Peyer's patch (tissue), 4 donors: ENCODE measurements around the gene RNF13. TPM values are rescaled to one million over a fixed set of nuclear protein-coding genes. Genes with fewer than 3 reads are reported as not detected.

Source experiments
- DNase-seq, 3 donors: peaks; one replicate each; pipeline ENCODE4 v3.0.0-alpha.2; 2017 to 2019
- H3K27ac ChIP-seq, 4 donors: fragments of 200-600 bp; sonication (generic); one replicate each; pipeline ENCODE4 v1.5.1; 2016 to 2019
- H3K27me3 ChIP-seq, 2 donors: fragments of 200-600 bp; sonication (generic); one replicate each; pipeline ENCODE4 v1.5.1; 2019
- H3K36me3 ChIP-seq, 3 donors: fragments of 200-600 bp; sonication (generic); one replicate each; pipeline ENCODE4 v1.5.1; 2016 to 2019
- H3K4me1 ChIP-seq, 4 donors: fragments of 200-600 bp; sonication (generic); one replicate each; pipeline ENCODE4 v1.5.1; 2016 to 2019
- H3K4me3 ChIP-seq, 4 donors: fragments of 200-600 bp; sonication (generic); 1 replicate in 3 of 4; 2 replicates in 1 of 4; pipeline ENCODE4 v1.5.1; 2016 to 2019; ENCODE audit warnings: mild to moderate bottlenecking in 1 of 4
- H3K9me3 ChIP-seq, 4 donors: fragments of 200-600 bp; sonication (generic); one replicate each; pipeline ENCODE4 v1.5.1; 2016 to 2019; ENCODE audit warnings: mild to moderate bottlenecking in 1 of 4
- POLR2A ChIP-seq, 2 donors: fragments of 450-650 bp; IDR thresholded peaks; one replicate each; pipeline ENCODE4 v1.5.1; 2017; ENCODE audit warnings: antibody characterized with exemption in 2 of 2, mild to moderate bottlenecking in 2 of 2, moderate library complexity in 2 of 2
- total RNA-seq, 4 donors: library from RNA; depleted of rRNA; stranded (reverse); fragments of >200 nt; gene quantifications; one replicate each; pipeline ENCODE4 v1.1.0, GENCODE V29; 2016
- TF ChIP-seq, protein P1 (sequence below), 6 experiments: fragments of 450-650 bp in 4 of 6; fragments of 200-600 bp in 2 of 6; sonication (generic) in 1 of 6; IDR thresholded peaks; one replicate each; pipeline ENCODE4 v1.5.1; 2017 to 2019; ENCODE audit warnings: antibody characterized with exemption in 6 of 6, mild to moderate bottlenecking in 3 of 6, moderate library complexity in 1 of 6

The RNF13 gene
- total RNA-seq, 4 donors from 2014 or later, result 35.0 to 74.3 (median 58.1) TPM

DNA sequence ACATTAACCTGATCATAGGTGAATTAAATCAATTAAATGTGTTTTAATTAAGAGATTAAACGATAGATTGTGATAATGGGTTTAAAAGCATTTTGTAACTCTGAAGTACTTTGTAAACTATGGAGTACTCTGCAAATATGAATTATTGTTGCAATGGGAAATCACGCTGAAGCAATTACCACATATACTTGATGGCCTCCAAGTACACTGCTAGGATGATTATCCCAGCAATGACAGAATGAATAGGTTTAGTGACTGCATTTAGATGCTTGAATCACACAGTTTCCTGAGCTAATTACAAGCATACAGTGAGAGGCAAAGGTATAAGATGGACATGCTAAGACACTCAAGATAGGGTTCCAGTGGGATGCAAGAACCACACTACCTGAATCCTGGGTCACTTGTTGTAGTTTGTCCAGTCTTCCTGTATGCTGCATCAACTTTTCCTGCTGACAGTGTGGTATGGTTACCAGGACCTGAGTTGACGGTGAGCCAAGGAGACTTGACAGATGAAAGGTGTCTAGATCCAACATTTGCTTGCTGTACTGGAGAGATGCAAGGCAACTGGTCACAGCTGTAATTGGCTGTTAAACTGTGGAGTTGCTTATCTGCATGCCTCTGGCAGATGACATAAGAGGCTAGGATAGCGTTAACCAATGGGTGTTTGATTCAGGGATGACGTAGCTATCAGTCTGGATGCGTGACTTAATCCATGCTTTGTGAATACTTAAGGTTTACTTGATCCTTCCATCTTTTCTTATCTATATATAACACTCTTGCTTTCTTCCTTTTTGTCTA is 38.0 kb downstream of the RNF13 start:
- Histone ChIP-seq H3K4me1 (no peaks in the 10 kb centered on the region), H3K27me3 (no peaks in the 10 kb centered on the region), H3K4me3 (no peak overlapping the region), H3K36me3 (peaks cover 0 to 19% (median 0%) of the 10 kb centered on the region in 3 donors), H3K9me3 (no peaks in the 10 kb centered on the region), H3K27ac (no peak overlapping the region)
- no peak for DNase-seq
- TF ChIP-seq, protein P1, sequence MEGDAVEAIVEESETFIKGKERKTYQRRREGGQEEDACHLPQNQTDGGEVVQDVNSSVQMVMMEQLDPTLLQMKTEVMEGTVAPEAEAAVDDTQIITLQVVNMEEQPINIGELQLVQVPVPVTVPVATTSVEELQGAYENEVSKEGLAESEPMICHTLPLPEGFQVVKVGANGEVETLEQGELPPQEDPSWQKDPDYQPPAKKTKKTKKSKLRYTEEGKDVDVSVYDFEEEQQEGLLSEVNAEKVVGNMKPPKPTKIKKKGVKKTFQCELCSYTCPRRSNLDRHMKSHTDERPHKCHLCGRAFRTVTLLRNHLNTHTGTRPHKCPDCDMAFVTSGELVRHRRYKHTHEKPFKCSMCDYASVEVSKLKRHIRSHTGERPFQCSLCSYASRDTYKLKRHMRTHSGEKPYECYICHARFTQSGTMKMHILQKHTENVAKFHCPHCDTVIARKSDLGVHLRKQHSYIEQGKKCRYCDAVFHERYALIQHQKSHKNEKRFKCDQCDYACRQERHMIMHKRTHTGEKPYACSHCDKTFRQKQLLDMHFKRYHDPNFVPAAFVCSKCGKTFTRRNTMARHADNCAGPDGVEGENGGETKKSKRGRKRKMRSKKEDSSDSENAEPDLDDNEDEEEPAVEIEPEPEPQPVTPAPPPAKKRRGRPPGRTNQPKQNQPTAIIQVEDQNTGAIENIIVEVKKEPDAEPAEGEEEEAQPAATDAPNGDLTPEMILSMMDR (IDR thresholded peaks at IDR 0.05), result no peak
- no peak for TF ChIP-seq POLR2A (IDR thresholded peaks at IDR 0.05)

DNA sequence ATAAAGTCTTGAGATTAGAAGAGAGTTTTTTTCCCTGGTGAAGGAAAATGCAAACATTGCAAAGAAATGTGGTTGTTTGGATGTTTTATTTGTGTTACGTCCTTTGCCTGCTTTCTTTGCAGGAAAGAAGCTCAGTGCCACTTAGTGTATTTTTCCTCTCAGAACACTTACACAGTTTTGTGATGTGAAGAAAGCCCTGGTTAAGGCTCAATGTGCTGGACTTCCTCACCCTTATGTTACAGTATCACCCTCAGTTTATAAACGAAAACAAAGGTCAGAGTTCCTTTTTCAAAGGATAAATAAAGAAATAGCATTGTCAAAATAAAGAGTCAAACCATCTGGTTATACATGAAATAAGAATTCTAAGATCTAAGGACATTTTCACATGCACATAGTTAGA is 45.9 kb downstream of the RNF13 start:
- Histone ChIP-seq H3K27ac (no peak overlapping the region), H3K4me3 (no peak overlapping the region)

DNA sequence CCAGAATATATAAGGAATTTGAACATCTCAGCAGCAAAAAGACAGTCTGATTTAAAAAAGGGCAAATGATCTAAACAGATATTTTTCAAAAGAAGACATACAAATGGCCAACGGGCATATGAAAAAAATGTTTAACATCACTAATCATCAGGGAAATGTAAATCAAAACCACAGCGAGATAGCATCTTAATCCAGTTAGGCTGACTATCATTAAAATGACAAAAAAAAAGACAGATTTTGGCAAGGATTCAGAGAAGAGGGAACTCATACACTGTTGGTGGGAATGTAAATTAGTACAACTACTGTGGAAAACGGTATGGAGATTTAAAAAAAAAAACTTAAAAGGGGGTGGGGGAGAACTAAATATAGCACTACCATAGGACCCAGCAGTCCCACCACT is 47.9 kb downstream of the RNF13 start:
- no peak overlapping the region for H3K4me3 ChIP-seq
- DNase-seq, result no peak
- peaks cover 0 to 6% (median 0%) of the 10 kb centered on the region in 3 donors for H3K36me3 ChIP-seq
- TF ChIP-seq POLR2A (IDR thresholded peaks at IDR 0.05), result no peak
- H3K4me1 ChIP-seq, result no peaks in the 10 kb centered on the region
- H3K27me3 ChIP-seq, result no peaks in the 10 kb centered on the region
- H3K9me3 ChIP-seq, result no peaks in the 10 kb centered on the region
- no peak overlapping the region for H3K27ac ChIP-seq

More for the DNA sequence above, 45.9 kb downstream of the RNF13 start:
- Histone ChIP-seq H3K9me3 (no peaks in the 10 kb centered on the region), H3K27me3 (no peaks in the 10 kb centered on the region), H3K36me3 (peaks cover 0 to 5% (median 0%) of the 10 kb centered on the region in 3 donors), H3K4me1 (no peaks in the 10 kb centered on the region)
- no peak for DNase-seq
- TF ChIP-seq, protein P1 (IDR thresholded peaks at IDR 0.05), result no peak
- no peak for TF ChIP-seq POLR2A (IDR thresholded peaks at IDR 0.05)

DNA sequence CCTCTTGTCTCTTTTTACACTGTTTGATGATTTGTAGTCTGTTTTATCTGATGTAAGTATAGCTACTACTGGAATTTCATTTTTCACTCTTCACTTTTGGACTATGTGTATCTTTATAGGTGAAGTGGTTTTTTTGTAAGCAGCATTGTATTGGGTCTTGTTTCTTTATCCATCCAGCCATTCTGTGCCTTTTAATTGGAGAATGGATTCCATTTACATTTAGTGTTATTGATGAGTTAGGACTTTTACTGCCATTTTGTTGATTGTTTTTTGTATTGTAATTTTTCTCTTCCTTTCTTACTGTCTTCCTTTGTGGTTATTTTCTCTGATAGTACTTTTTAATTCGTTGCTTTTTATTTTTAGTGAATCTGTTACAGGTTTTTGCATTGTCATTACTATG is 54.5 kb downstream of the RNF13 start:
- TF ChIP-seq, protein P1 (IDR thresholded peaks at IDR 0.05), result no peak
- no peak for TF ChIP-seq POLR2A (IDR thresholded peaks at IDR 0.05)
- Histone ChIP-seq H3K4me1 (no peaks in the 10 kb centered on the region), H3K4me3 (no peak overlapping the region), H3K27me3 (no peaks in the 10 kb centered on the region), H3K27ac (no peak overlapping the region), H3K36me3 (peaks cover 0 to 8% (median 0%) of the 10 kb centered on the region in 3 donors), H3K9me3 (no peaks in the 10 kb centered on the region)
- DNase-seq, result no peak

DNA sequence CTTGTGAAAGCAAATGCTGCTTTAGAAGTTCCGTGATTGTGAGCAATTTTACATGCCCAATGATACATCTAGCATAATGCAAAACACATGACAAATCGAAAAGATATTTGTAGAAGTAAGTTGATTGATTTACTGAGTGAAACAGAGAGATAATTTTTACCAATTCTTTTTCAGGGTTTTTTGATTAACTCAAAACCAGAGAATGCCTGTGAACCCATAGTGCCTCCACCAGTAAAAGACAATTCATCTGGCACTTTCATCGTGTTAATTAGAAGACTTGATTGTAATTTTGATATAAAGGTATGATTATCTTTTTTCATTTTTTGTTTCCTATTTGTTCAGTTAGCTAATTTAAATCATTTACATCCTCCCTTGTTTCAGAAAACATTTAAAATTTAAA is 58.8 kb downstream of the RNF13 start:
- DNase-seq, result no peak
- TF ChIP-seq, protein P1 (IDR thresholded peaks at IDR 0.05), result no peak
- no peak for TF ChIP-seq POLR2A (IDR thresholded peaks at IDR 0.05)
- H3K36me3 ChIP-seq, result peaks cover 0 to 13% (median 0%) of the 10 kb centered on the region in 3 donors
- H3K27me3 ChIP-seq, result no peaks in the 10 kb centered on the region
- no peaks in the 10 kb centered on the region for H3K9me3 ChIP-seq
- no peak overlapping the region for H3K27ac ChIP-seq
- H3K4me3 ChIP-seq, result no peak overlapping the region
- no peaks in the 10 kb centered on the region for H3K4me1 ChIP-seq

DNA sequence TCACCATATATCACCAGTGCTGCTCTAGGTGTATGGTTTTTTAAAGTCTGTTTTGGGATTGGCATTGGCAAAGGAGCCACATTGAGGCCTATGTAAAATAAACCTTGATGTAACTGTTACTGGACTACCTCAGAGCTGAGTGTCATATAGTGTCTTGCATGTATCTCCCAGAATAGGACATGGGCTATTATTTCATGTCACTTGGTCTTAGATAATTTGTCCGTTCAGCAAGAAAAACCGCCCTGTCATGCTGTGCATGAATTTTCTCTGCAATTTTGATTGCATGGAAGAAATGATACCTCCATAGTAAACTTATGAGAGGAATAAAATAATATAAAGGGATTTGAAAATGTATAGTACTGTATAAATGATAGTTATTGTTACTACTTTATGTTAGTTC is 59.6 kb downstream of the RNF13 start:
- H3K27me3 ChIP-seq, result no peaks in the 10 kb centered on the region

More for the DNA sequence above, 59.6 kb downstream of the RNF13 start:
- H3K9me3 ChIP-seq, result no peaks in the 10 kb centered on the region
- TF ChIP-seq POLR2A (IDR thresholded peaks at IDR 0.05), result no peak
- TF ChIP-seq, protein P1 (IDR thresholded peaks at IDR 0.05), result no peak
- peaks cover 0 to 13% (median 0%) of the 10 kb centered on the region in 3 donors for H3K36me3 ChIP-seq
- H3K4me1 ChIP-seq, result no peaks in the 10 kb centered on the region
- DNase-seq, result no peak
- no peak overlapping the region for H3K27ac ChIP-seq
- H3K4me3 ChIP-seq, result no peak overlapping the region
